Measurements from ENCODE around the gene CTDNEP1. TPM values are rescaled to one million over a fixed set of nuclear protein-coding genes. Genes with fewer than 3 reads are reported as not detected.

CTDNEP1 gene
- total RNA-seq, 2 experiments from 2014 or later, result 79.3 to 80.7 TPM

GRCh38 chr17:7253082-7253481 lies 1.5 kb upstream of the CTDNEP1 start:
- H3K27ac Mint-ChIP-seq, result peak overlapping the region; percentile 100
- H3K9me3 Mint-ChIP-seq, result no peaks in the 10 kb centered on the region
- H3K9me3 ChIP-seq (ENCODE audit: control insufficient read depth in 1 of 2, insufficient read depth in 1 of 2, low read length in 2 of 2), result no peaks in the 10 kb centered on the region
- ATAC-seq (ENCODE audit: poor library complexity), result no peak
- ChIA-PET POLR2A (interaction anchor here (0.6 kb wide), 1 partner anchor 1369 kb away, joined by 3 read pairs; no protein-coding TSS in a partner anchor), CTCF (no interaction called here)
- no peak for DNase-seq
- peak overlapping the region; percentile 71 for H3K4me3 ChIP-seq (ENCODE audit: low read length)
- peaks cover 36% of the 10 kb centered on the region for H3K4me1 ChIP-seq (ENCODE audit: insufficient read depth, low read length)
- peak overlapping the region; percentile 91 for H3K4me3 Mint-ChIP-seq
- TF ChIP-seq CTCF (IDR thresholded peaks at IDR 0.05), result no peak
- intact Hi-C loops (cut with DNase I, micrococcal nuclease), result loop anchor here in 1 of 2 experiments (2.0 to 5.0 kb wide), 5 partner anchors 36 to 434 kb away; partner anchors contain the start of genes ACADVL, DLG4, EIF5A and FGF11
- no peaks in the 10 kb centered on the region for H3K27me3 ChIP-seq (ENCODE audit: control insufficient read depth in 1 of 2, insufficient read depth in 2 of 2, low read length in 2 of 2)
- peaks cover 45% of the 10 kb centered on the region for H3K4me1 Mint-ChIP-seq (ENCODE audit: low read depth)
- H3K36me3 Mint-ChIP-seq (ENCODE audit: low read depth), result peaks cover 55% of the 10 kb centered on the region
- no peaks in the 10 kb centered on the region for H3K27me3 Mint-ChIP-seq
- peak overlapping the region; percentile 99 for H3K27ac ChIP-seq (ENCODE audit: low read depth in 1 of 2, low read length in 2 of 2)
- H3K36me3 ChIP-seq (ENCODE audit: insufficient read depth, low read length), result peaks cover 30% of the 10 kb centered on the region

DNA sequence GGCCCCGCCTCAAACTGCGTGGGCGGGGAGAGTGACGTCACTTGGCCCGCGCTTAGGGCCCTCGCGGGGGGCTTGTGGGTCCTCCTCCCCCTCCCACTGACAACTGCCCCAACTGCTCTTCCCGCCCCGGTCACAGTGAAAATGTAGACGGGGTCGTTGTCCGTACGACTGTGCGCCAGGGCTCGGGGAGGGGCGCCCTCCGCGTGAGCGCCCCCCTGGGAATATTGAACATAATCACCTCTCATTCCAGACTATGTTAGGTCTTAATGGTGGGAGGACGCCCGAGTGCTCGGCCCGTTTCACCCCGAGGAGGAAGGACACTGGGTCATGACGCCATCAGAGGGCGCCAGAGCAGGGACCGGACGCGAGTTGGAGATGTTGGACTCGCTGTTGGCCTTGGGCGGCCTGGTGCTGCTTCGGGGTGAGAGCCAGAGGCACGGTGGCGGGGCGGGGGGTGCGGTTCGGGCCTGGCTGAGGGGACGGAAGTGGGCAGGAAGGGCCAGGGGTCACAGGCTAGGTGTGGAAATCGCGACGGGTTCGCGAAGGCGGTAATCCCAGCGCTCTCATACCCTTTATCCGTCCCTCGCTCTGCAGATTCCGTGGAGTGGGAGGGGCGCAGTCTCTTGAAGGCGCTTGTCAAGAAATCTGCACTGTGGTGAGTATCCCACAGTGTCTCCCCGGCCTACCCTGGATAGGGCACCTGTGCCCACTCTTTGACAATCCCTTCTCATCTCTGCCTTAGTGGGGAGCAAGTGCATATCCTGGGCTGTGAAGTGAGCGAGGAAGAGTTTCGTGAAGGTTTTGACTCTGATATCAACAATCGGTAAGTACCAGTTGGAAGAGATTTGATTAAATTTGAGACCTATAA lies 876 bp upstream of the CTDNEP1 start, which contains the start of gene ELP5:
Gene ELP5, plus strand, starts transcription at position 40 of the 868 bp plus-strand sequence. Its CDS starts 336 bp downstream, at position 376.
- Mint-ChIP-seq H3K4me3 (peak within 1 kb of the TSS; percentile 94), H3K27me3 (no peaks in the 10 kb centered on the region), H3K27ac (peak within 1 kb of the TSS; percentile 100), H3K36me3 (ENCODE audit: low read depth) (peaks cover 54% of the 10 kb centered on the region), H3K9me3 (no peaks in the 10 kb centered on the region), H3K4me1 (ENCODE audit: low read depth) (peaks cover 45% of the 10 kb centered on the region)
- intact Hi-C loops (cut with DNase I, micrococcal nuclease), result loop anchor here (1.0 to 5.0 kb wide), 8 partner anchors 10 to 434 kb away; partner anchors contain the start of genes EIF5A (in 2 of the 2), ACADVL (in 1 of the 2), DLG4 (in 1 of the 2) and FGF11 (in 1 of the 2)
- POLR2A ChIA-PET, result interaction anchor here (0.6 to 3.4 kb wide), 6 partner anchors 12 to 332 kb away, joined by 3 to 54 read pairs (median 5); partner anchors contain the start of genes ACADVL, DLG4, DVL2 and GABARAP
- peak; percentile 39 for ATAC-seq (ENCODE audit: poor library complexity)
- peak; percentile 28 for TF ChIP-seq CTCF (IDR thresholded peaks at IDR 0.05)
- peak; percentile 64 to 99 (median 80) for DNase-seq
- peaks cover 36% of the 10 kb centered on the region for H3K4me1 ChIP-seq (ENCODE audit: insufficient read depth, low read length)
- peak within 1 kb of the TSS; percentile 71 for H3K4me3 ChIP-seq (ENCODE audit: low read length)
- H3K27ac ChIP-seq (ENCODE audit: low read depth in 1 of 2, low read length in 2 of 2), result peak within 1 kb of the TSS; percentile 99
- H3K27me3 ChIP-seq (ENCODE audit: control insufficient read depth in 1 of 2, insufficient read depth in 2 of 2, low read length in 2 of 2), result no peaks in the 10 kb centered on the region
- H3K9me3 ChIP-seq (ENCODE audit: control insufficient read depth in 1 of 2, insufficient read depth in 1 of 2, low read length in 2 of 2), result no peaks in the 10 kb centered on the region
- H3K36me3 ChIP-seq (ENCODE audit: insufficient read depth, low read length), result peaks cover 25% of the 10 kb centered on the region
- CTCF ChIA-PET, result interaction anchor here (1.4 to 1.7 kb wide), 3 partner anchors 10 to 38 kb away, joined by 3 to 4 read pairs (median 4); partner anchors contain the start of gene GABARAP

Measured in CD4-positive, alpha-beta T cell (primary cell).